ENCODE measurements around the gene SVOP. TPM values are rescaled to one million over a fixed set of nuclear protein-coding genes. Genes with fewer than 3 reads are reported as not detected.

SVOP gene
- total and polyA plus RNA-seq, 2 donors (not counting 1 experiment from before 2014, with no cell fraction given), result not detected

DNA sequence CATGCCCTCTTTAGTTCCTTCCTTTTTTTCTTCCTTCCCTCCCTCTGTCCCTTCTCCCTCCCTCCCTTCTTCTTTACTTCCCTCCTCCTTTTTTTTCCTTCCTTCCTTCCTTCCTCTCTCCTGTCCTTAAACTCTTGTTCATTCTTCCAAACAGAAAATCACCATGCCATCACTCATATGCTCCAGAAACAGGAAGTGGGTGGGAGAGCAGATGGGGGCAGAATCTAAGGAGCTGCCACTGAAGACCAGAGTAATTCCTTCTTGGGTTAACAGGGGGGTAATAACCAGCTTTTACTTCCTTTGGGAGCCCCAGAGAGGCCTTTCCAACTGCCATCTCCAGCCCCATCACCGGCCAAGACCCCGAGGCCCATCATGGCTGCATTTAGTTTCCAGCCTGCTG lies 51.2 kb downstream of the SVOP start:
- Histone ChIP-seq H3K27me3 (replicated peaks in 1 of 4; ENCODE audit: control extremely low read depth in 1 of 4, control insufficient read depth in 3 of 4, insufficient read depth in 4 of 4, low read length in 3 of 4) (peaks cover 0 to 8% (median 0%) of the 10 kb centered on the region in 4 experiments), H3K4me3 (ENCODE audit: control extremely low read depth in 1 of 5, extremely low read depth in 1 of 5, insufficient read depth in 1 of 5, low read depth in 2 of 5, low read length in 4 of 5) (no peak overlapping the region), H3K79me2 (ENCODE audit: control insufficient read depth, insufficient read depth, low read length) (no peaks in the 10 kb centered on the region), H3K36me3 (replicated peaks in 1 of 2; ENCODE audit: control extremely low read depth in 1 of 2, control insufficient read depth in 1 of 2, extremely low read depth in 1 of 2, insufficient read depth in 2 of 2, low read length in 1 of 2) (no peaks in the 10 kb centered on the region), H4K20me1 (ENCODE audit: control insufficient read depth, insufficient read depth, low read length, poor library complexity, severe bottlenecking) (no peaks in the 10 kb centered on the region), H3K27ac (ENCODE audit: low read length in 2 of 2) (no peak overlapping the region), H3K4me2 (replicated peaks; ENCODE audit: low read depth, low read length, poor library complexity, severe bottlenecking) (no peak overlapping the region), H3K4me1 (ENCODE audit: control insufficient read depth in 2 of 2, insufficient read depth in 2 of 2, low read length in 2 of 2) (no peaks in the 10 kb centered on the region), H3K9ac (ENCODE audit: low read length) (no peak overlapping the region), H2AFZ (ENCODE audit: insufficient read depth, low read depth, low read length, poor library complexity, severe bottlenecking) (no peak overlapping the region), H3K9me3 (ENCODE audit: control extremely low read depth in 1 of 3, control insufficient read depth in 2 of 3, insufficient read depth in 1 of 3, low read length in 2 of 3) (no peaks in the 10 kb centered on the region)
- Mint-ChIP-seq H3K27me3 (peaks cover 10% of the 10 kb centered on the region), H3K27ac (no peak overlapping the region), H3K9me3 (ENCODE audit: insufficient read depth) (no peaks in the 10 kb centered on the region), H3K4me3 (no peak overlapping the region), H3K4me1 (no peaks in the 10 kb centered on the region)
- CTCF ChIA-PET, result no interaction called here
- intact Hi-C loops (cut with micrococcal nuclease), result no loop called here
- 77% methylated on average over 2 of the region's 2 CpGs for WGBS (ENCODE audit: insufficient coverage)
- no peak for DNase-seq
- POLR2A ChIA-PET, result no interaction called here
- ATAC-seq (ENCODE audit: low read depth), result no peak
- TF ChIP-seq CTCF (IDR thresholded peaks at IDR 0.05) (no peak), EZH2 (IDR thresholded peaks at IDR 0.05; ENCODE audit: borderline replicate concordance, insufficient read depth, low read depth, low read length, poor library complexity, severe bottlenecking) (no peak)

- no peaks in the 10 kb centered on the region for H3K4me1 Mint-ChIP-seq
- Histone ChIP-seq H2AFZ (ENCODE audit: insufficient read depth, low read depth, low read length, poor library complexity, severe bottlenecking) (no peak overlapping the region), H3K36me3 (replicated peaks in 1 of 2; ENCODE audit: control extremely low read depth in 1 of 2, control insufficient read depth in 1 of 2, extremely low read depth in 1 of 2, insufficient read depth in 2 of 2, low read length in 1 of 2) (no peaks in the 10 kb centered on the region), H3K4me2 (replicated peaks; ENCODE audit: low read depth, low read length, poor library complexity, severe bottlenecking) (no peak overlapping the region), H3K9ac (ENCODE audit: low read length) (no peak overlapping the region), H3K27ac (ENCODE audit: low read length in 2 of 2) (no peak overlapping the region), H3K27me3 (replicated peaks in 1 of 4; ENCODE audit: control extremely low read depth in 1 of 4, control insufficient read depth in 3 of 4, insufficient read depth in 4 of 4, low read length in 3 of 4) (peaks cover 0 to 5% (median 0%) of the 10 kb centered on the region in 4 experiments), H3K9me3 (ENCODE audit: control extremely low read depth in 1 of 3, control insufficient read depth in 2 of 3, insufficient read depth in 1 of 3, low read length in 2 of 3) (no peaks in the 10 kb centered on the region), H3K4me3 (ENCODE audit: control extremely low read depth in 1 of 5, extremely low read depth in 1 of 5, insufficient read depth in 1 of 5, low read depth in 2 of 5, low read length in 4 of 5) (no peak overlapping the region), H3K79me2 (ENCODE audit: control insufficient read depth, insufficient read depth, low read length) (no peaks in the 10 kb centered on the region), H3K4me1 (ENCODE audit: control insufficient read depth in 2 of 2, insufficient read depth in 2 of 2, low read length in 2 of 2) (no peaks in the 10 kb centered on the region), H4K20me1 (ENCODE audit: control insufficient read depth, insufficient read depth, low read length, poor library complexity, severe bottlenecking) (no peaks in the 10 kb centered on the region)
- DNase-seq, result no peak
- no peaks in the 10 kb centered on the region for H3K9me3 Mint-ChIP-seq (ENCODE audit: insufficient read depth)
- no peak for ATAC-seq (ENCODE audit: low read depth)
- no peak overlapping the region for H3K4me3 Mint-ChIP-seq
- ChIA-PET CTCF (interaction anchor here (1.9 kb wide), 1 partner anchor 14 kb away, joined by 4 read pairs; no protein-coding TSS in a partner anchor), POLR2A (no interaction called here)
- no peak for TF ChIP-seq EZH2 (IDR thresholded peaks at IDR 0.05; ENCODE audit: borderline replicate concordance, insufficient read depth, low read depth, low read length, poor library complexity, severe bottlenecking)
- peak; percentile 42 for TF ChIP-seq CTCF (IDR thresholded peaks at IDR 0.05)
- 44% methylated on average over 1 of the region's 2 CpGs for WGBS (ENCODE audit: insufficient coverage)
- H3K27me3 Mint-ChIP-seq, result peaks cover 10% of the 10 kb centered on the region
- no peak overlapping the region for H3K27ac Mint-ChIP-seq
- intact Hi-C loops (cut with micrococcal nuclease), result no loop called here
These were observed 52.9 kb downstream of the SVOP start for GRCh38 chr12:108967869-108968540.

Measured in B cell (primary cell).